MM.1S (cell line): ENCODE results near the gene ADRA2A.

Source experiments
- DNase-seq: peaks from one replicate; pipeline ENCODE4 v3.0.0-alpha.2; 2015
- H2AFZ ChIP-seq: fragments of 300-600 bp; sonication (generic); 2 replicates; pipeline ENCODE4 v1.6.0; 2016; ENCODE audit warnings: antibody characterized with exemption, low read length
- H3F3A ChIP-seq: fragments of 300-600 bp; sonication (generic); 2 replicates; pipeline ENCODE4 v1.6.1; 2016; ENCODE audit warnings: mild to moderate bottlenecking, antibody characterized with exemption, low read length, moderate library complexity, mixed read lengths; ENCODE audit not compliant: insufficient read depth
- H3K27ac ChIP-seq: fragments of 300-600 bp; sonication (generic); 2 replicates; pipeline ENCODE4 v1.5.1; 2016; ENCODE audit warnings: mild to moderate bottlenecking, low read length
- H3K27me3 ChIP-seq: fragments of 300-600 bp; sonication (generic); replicated peaks from 2 replicates; pipeline ENCODE4 v1.6.0; 2016; ENCODE audit warnings: low read length; ENCODE audit not compliant: insufficient read depth
- H3K36me3 ChIP-seq: fragments of 300-600 bp; sonication (generic); replicated peaks from 2 replicates; pipeline ENCODE4 v1.6.1; 2016; ENCODE audit warnings: mild to moderate bottlenecking, low read length, mixed read lengths; ENCODE audit not compliant: insufficient read depth
- H3K4me1 ChIP-seq: fragments of 300-600 bp; sonication (generic); 2 replicates; pipeline ENCODE4 v1.6.1; 2016; ENCODE audit warnings: low read length, mixed read lengths
- H3K4me2 ChIP-seq: fragments of 300-600 bp; sonication (generic); 2 replicates; pipeline ENCODE4 v1.6.0; 2016; ENCODE audit warnings: low read depth, low read length
- H3K4me3 ChIP-seq: fragments of 300-600 bp; sonication (generic); 2 replicates; pipeline ENCODE4 v1.5.1; 2016; ENCODE audit warnings: low read length, mixed read lengths
- H3K79me2 ChIP-seq: fragments of 300-600 bp; sonication (generic); 2 replicates; pipeline ENCODE4 v1.6.1; 2016; ENCODE audit warnings: mixed run types, low read length, mixed read lengths
- H3K9ac ChIP-seq: fragments of 300-600 bp; sonication (generic); 2 replicates; pipeline ENCODE4 v1.6.1; 2016; ENCODE audit warnings: low read length, mixed read lengths
- H3K9me2 ChIP-seq: fragments of 300-600 bp; sonication (generic); replicated peaks from 2 replicates; pipeline ENCODE4 v1.6.1; 2016; ENCODE audit warnings: mild to moderate bottlenecking, low read length, mixed read lengths; ENCODE audit not compliant: insufficient read depth
- H3K9me3 ChIP-seq: fragments of 300-600 bp; sonication (generic); replicated peaks from 2 replicates; pipeline ENCODE4 v1.6.1; 2016; ENCODE audit warnings: mild to moderate bottlenecking, low read length, mixed read lengths; ENCODE audit not compliant: insufficient read depth
- H4K20me1 ChIP-seq: fragments of 300-600 bp; sonication (generic); 2 replicates; pipeline ENCODE4 v1.6.1; 2016; ENCODE audit warnings: mild to moderate bottlenecking, low read length, moderate library complexity, mixed read lengths; ENCODE audit not compliant: insufficient read depth
- CTCF ChIP-seq: fragments of 300-600 bp; sonication (generic); IDR thresholded peaks from 2 replicates; pipeline ENCODE4 v1.5.1; 2016; ENCODE audit warnings: antibody characterized with exemption, low read length, mixed read lengths
- EZH2 ChIP-seq: fragments of 300-600 bp; sonication (generic); optimal IDR thresholded peaks from 2 replicates; pipeline ENCODE3; 2017; ENCODE audit warnings: low read depth, mild to moderate bottlenecking, antibody characterized with exemption, low read length, mixed read lengths
- EZH2phosphoT487 ChIP-seq: fragments of 300-600 bp; sonication (generic); IDR thresholded peaks from 2 replicates; pipeline ENCODE4 v1.6.1; 2018; ENCODE audit warnings: antibody characterized with exemption, low read length

ADRA2A gene

GRCh38 chr10:111081595-111081994 lies 4.8 kb downstream of the ADRA2A start:
- Histone ChIP-seq H3K9ac (no peak overlapping the region), H3K9me3 (no peaks in the 10 kb centered on the region), H2AFZ (no peak overlapping the region), H3K27ac (no peak overlapping the region), H4K20me1 (no peaks in the 10 kb centered on the region), H3K36me3 (no peaks in the 10 kb centered on the region), H3K4me3 (no peak overlapping the region), H3F3A (no peaks in the 10 kb centered on the region), H3K4me1 (no peaks in the 10 kb centered on the region), H3K9me2 (no peaks in the 10 kb centered on the region), H3K79me2 (no peaks in the 10 kb centered on the region), H3K4me2 (no peak overlapping the region), H3K27me3 (no peaks in the 10 kb centered on the region)
- DNase-seq: no peak
- TF ChIP-seq EZH2phosphoT487: no peak
- TF ChIP-seq CTCF: no peak
- TF ChIP-seq EZH2: no peak

GRCh38 chr10:111082102-111082975 lies 5.5 kb downstream of the ADRA2A start:
- no peak for DNase-seq
- Histone ChIP-seq H4K20me1 (no peaks in the 10 kb centered on the region), H3K9ac (no peak overlapping the region), H3K36me3 (no peaks in the 10 kb centered on the region), H3K4me1 (no peaks in the 10 kb centered on the region), H3K4me2 (no peak overlapping the region), H3K9me3 (no peaks in the 10 kb centered on the region), H3K27ac (no peak overlapping the region), H3K9me2 (no peaks in the 10 kb centered on the region), H3K4me3 (no peak overlapping the region), H3K27me3 (no peaks in the 10 kb centered on the region), H2AFZ (no peak overlapping the region), H3F3A (no peaks in the 10 kb centered on the region), H3K79me2 (no peaks in the 10 kb centered on the region)
- TF ChIP-seq EZH2: no peak

GRCh38 chr10:111083222-111084095 lies 6.6 kb downstream of the ADRA2A start:
- H3K4me3 ChIP-seq: no peak overlapping the region
- H3K9me2 ChIP-seq: no peaks in the 10 kb centered on the region

More at GRCh38 chr10:111083222-111084095, 6.6 kb downstream of the ADRA2A start:
- H3K79me2 ChIP-seq: no peaks in the 10 kb centered on the region
- no peaks in the 10 kb centered on the region for H3K27me3 ChIP-seq
- no peaks in the 10 kb centered on the region for H3K4me1 ChIP-seq
- TF ChIP-seq EZH2phosphoT487: no peak
- no peak for TF ChIP-seq CTCF
- no peak for TF ChIP-seq EZH2
- no peaks in the 10 kb centered on the region for H4K20me1 ChIP-seq
- no peaks in the 10 kb centered on the region for H3K9me3 ChIP-seq
- H3K4me2 ChIP-seq: no peak overlapping the region
- DNase-seq: no peak
- no peaks in the 10 kb centered on the region for H3F3A ChIP-seq
- no peak overlapping the region for H2AFZ ChIP-seq
- no peak overlapping the region for H3K9ac ChIP-seq
- no peak overlapping the region for H3K27ac ChIP-seq
- H3K36me3 ChIP-seq: no peaks in the 10 kb centered on the region
